ENCODE measurements around the gene CALCOCO1. TPM values are rescaled to one million over a fixed set of nuclear protein-coding genes. Genes with fewer than 3 reads are reported as not detected.

Gene CALCOCO1, protein sequence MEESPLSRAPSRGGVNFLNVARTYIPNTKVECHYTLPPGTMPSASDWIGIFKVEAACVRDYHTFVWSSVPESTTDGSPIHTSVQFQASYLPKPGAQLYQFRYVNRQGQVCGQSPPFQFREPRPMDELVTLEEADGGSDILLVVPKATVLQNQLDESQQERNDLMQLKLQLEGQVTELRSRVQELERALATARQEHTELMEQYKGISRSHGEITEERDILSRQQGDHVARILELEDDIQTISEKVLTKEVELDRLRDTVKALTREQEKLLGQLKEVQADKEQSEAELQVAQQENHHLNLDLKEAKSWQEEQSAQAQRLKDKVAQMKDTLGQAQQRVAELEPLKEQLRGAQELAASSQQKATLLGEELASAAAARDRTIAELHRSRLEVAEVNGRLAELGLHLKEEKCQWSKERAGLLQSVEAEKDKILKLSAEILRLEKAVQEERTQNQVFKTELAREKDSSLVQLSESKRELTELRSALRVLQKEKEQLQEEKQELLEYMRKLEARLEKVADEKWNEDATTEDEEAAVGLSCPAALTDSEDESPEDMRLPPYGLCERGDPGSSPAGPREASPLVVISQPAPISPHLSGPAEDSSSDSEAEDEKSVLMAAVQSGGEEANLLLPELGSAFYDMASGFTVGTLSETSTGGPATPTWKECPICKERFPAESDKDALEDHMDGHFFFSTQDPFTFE
- 57.6 and 68.4 TPM in 2 replicates for total RNA-seq

DNA sequence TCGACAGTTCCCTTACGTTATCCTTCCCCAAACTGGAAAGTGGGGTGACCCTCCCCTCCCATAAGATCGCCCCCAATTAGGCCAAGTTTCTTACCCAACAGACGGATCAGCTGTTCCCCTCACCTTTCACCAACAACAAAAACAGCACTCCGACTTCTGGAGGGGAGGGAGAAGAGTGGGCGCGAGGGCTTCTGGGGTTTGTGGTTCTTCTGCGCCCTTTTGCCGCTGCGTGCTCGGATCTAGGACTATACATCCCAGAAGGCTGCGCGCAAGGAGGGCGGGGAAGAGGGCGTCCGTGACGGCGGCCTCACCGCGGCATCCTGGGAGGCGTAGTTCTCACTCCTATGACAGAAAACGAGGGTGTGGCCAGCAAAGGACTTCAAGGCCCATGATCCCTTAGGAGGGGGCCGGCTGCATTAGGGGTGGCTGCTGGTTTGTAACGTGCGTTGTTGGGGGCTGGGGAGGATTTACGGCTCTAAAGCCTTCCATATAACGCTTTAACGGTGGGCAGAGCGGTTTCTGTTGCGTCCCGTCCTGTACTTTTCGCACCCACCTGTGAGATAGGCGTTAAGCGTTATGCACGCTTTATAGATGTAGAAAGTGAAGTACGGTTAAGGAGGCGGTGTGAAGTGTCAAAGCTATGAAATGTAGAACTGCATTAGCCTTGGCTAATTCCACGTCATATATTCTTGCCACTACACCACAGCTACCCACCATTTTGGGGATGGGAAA, at the start of gene CALCOCO1:
Gene CALCOCO1, minus strand, starts transcription at position 143 of the 732 bp plus-strand sequence. CDS start 2,210 bp downstream, outside the sequence.
- Histone ChIP-seq H3K27me3 (ENCODE audit: control insufficient read depth, insufficient read depth, low read length) (no peaks in the 10 kb centered on the region), H3K36me3 (ENCODE audit: control insufficient read depth, insufficient read depth, low read length) (peaks cover 1% of the 10 kb centered on the region), H3K4me3 (ENCODE audit: low read depth, low read length) (peak within 1 kb of the TSS; percentile 74)
- TF ChIP-seq, protein P1, sequence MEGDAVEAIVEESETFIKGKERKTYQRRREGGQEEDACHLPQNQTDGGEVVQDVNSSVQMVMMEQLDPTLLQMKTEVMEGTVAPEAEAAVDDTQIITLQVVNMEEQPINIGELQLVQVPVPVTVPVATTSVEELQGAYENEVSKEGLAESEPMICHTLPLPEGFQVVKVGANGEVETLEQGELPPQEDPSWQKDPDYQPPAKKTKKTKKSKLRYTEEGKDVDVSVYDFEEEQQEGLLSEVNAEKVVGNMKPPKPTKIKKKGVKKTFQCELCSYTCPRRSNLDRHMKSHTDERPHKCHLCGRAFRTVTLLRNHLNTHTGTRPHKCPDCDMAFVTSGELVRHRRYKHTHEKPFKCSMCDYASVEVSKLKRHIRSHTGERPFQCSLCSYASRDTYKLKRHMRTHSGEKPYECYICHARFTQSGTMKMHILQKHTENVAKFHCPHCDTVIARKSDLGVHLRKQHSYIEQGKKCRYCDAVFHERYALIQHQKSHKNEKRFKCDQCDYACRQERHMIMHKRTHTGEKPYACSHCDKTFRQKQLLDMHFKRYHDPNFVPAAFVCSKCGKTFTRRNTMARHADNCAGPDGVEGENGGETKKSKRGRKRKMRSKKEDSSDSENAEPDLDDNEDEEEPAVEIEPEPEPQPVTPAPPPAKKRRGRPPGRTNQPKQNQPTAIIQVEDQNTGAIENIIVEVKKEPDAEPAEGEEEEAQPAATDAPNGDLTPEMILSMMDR (IDR thresholded peaks at IDR 0.05; ENCODE audit: insufficient read depth, low read length, poor library complexity, severe bottlenecking): no peak
- DNase-seq (ENCODE audit: low read depth): peak; percentile 95

DNA sequence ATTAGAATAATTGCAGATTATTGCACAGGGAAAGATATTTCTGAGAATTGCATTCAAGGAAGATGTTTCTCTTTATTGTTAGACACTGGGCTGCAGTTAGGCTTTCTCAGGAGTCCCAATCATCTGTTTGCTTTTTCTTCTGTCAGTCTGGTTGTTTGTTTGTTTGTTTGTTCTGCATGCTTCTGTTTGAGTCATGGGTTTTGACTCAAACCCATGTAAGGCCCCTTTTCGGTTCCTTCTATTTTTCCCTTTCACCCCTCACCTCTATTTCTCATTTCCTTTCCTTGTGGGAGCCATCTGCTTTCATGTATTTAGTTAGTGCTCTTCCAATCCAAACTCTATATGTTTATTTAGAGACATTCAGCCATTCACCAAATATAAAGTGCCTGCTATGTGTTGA, 49.6 kb upstream of the CALCOCO1 start:
- TF ChIP-seq, protein P1 (IDR thresholded peaks at IDR 0.05; ENCODE audit: insufficient read depth, low read length, poor library complexity, severe bottlenecking): no peak
- H3K4me3 ChIP-seq (ENCODE audit: low read depth, low read length): no peak overlapping the region
- DNase-seq (ENCODE audit: low read depth): no peak
- no peaks in the 10 kb centered on the region for H3K27me3 ChIP-seq (ENCODE audit: control insufficient read depth, insufficient read depth, low read length)
- H3K36me3 ChIP-seq (ENCODE audit: control insufficient read depth, insufficient read depth, low read length): no peaks in the 10 kb centered on the region

DNA sequence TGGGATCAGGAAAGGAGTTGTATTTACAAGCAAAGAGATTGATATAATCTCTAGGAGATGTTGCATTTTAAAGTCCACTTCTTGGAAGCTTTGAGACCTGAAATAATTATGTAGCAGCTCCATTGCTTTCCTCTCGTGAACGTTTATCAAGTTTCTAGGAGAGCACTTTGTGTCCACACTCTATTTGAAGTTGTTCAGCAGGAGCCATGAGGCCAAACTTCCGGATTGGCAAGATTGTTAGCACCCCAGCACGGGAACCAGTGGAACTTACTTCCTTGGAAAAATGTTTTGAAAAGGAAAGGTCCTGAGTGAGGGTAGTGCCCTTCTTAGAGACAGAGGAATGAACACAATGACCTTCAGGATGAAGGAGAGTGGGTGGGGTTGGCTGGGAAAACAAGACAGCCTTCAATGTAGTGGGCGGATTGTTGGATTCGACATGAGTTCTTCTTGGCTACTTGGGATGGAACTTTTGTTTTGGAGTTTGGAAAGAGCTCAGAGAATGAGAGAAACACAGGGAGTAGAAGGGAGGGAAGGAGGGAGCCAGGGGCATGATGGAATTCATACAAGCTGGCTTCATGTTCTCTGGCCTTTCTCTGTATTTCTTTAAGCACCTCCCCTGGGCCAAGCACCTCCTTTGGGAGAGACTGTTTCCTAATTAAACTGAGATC, 48.4 kb upstream of the CALCOCO1 start:
- H3K4me3 ChIP-seq (ENCODE audit: low read depth, low read length): no peak overlapping the region
- no peaks in the 10 kb centered on the region for H3K27me3 ChIP-seq (ENCODE audit: control insufficient read depth, insufficient read depth, low read length)
- no peaks in the 10 kb centered on the region for H3K36me3 ChIP-seq (ENCODE audit: control insufficient read depth, insufficient read depth, low read length)
- no peak for DNase-seq (ENCODE audit: low read depth)
- TF ChIP-seq, protein P1 (IDR thresholded peaks at IDR 0.05; ENCODE audit: insufficient read depth, low read length, poor library complexity, severe bottlenecking): no peak

DNA sequence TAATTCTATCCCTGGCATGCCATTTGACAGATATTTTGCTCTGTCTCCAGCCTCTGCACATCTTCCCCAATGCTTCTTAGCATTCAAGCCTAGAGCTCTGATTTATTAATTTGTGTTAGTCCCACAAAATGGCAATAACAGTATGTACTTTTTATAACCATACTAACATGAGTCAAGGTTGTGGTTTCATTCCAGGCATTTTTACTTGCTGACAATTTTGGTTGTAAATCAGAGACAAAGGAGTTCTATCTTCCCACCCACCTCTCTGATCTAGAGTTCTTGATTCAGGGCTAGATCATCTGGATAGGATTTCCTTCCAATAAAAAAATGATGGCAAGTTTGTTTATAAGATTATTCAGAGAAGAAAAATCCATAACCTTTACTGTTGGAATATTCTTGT, 43.0 kb upstream of the CALCOCO1 start:
- Histone ChIP-seq H3K4me3 (ENCODE audit: low read depth, low read length) (no peak overlapping the region), H3K36me3 (ENCODE audit: control insufficient read depth, insufficient read depth, low read length) (no peaks in the 10 kb centered on the region), H3K27me3 (ENCODE audit: control insufficient read depth, insufficient read depth, low read length) (peaks cover 6% of the 10 kb centered on the region)
- TF ChIP-seq, protein P1 (IDR thresholded peaks at IDR 0.05; ENCODE audit: insufficient read depth, low read length, poor library complexity, severe bottlenecking): no peak
- peak; percentile 65 for DNase-seq (ENCODE audit: low read depth)

DNA sequence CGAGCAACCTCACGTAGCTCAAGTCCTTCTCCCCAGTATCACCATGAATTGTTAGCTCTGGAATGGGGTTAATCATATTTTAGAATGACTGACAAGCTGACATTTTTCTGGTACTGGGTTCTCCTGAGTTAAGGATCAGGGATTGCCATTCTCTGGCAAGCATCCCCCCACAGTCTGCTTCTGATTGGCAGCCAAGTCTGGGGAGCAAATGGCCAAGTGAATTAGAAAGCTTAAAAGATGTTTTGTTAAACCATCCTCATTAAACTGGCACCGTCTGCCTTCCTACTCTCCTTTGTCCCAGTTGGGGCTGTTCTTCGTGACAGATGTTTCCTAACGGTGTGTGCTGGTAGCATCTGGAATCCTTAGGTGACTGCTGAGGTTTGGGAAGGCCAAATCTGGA, 41.7 kb upstream of the CALCOCO1 start:
- H3K4me3 ChIP-seq (ENCODE audit: low read depth, low read length): no peak overlapping the region
- no peak for DNase-seq (ENCODE audit: low read depth)
- TF ChIP-seq, protein P1 (IDR thresholded peaks at IDR 0.05; ENCODE audit: insufficient read depth, low read length, poor library complexity, severe bottlenecking): no peak
- H3K36me3 ChIP-seq (ENCODE audit: control insufficient read depth, insufficient read depth, low read length): no peaks in the 10 kb centered on the region
- H3K27me3 ChIP-seq (ENCODE audit: control insufficient read depth, insufficient read depth, low read length): peaks cover 8% of the 10 kb centered on the region
